HCT116 (cell line): ENCODE measurements around the gene KMO.

Experiments
- CBX3 ChIP-seq: IDR thresholded peaks from 2 replicates; pipeline ENCODE4 v1.6.1; 2012; ENCODE audit warnings: low read depth
- CTCF ChIP-seq, 3 experiments: fragments of 200-600 bp in 1 of 3; sonication (generic) in 1 of 3; IDR thresholded peaks in 2 of 3; conservative IDR thresholded peaks in 1 of 3; 2 replicates each; pipeline ENCODE4 v1.5.1; 2012 to 2017; ENCODE audit warnings: low read depth in 2 of 3, low read length in 2 of 3, antibody characterized with exemption in 1 of 3, borderline replicate concordance in 1 of 3, control low read depth in 1 of 3, mild to moderate bottlenecking in 1 of 3, mixed read lengths in 1 of 3, mixed run types in 1 of 3, moderate library complexity in 1 of 3; ENCODE audit not compliant: insufficient read depth in 1 of 3
- MAX ChIP-seq: IDR thresholded peaks from 2 replicates; pipeline ENCODE4 v1.6.1; 2012
- POLR2AphosphoS5 ChIP-seq: IDR thresholded peaks from 2 replicates; pipeline ENCODE4 v1.6.1; 2011; ENCODE audit warnings: mild to moderate bottlenecking, low read depth, low read length, moderate library complexity
- RAD21 ChIP-seq: IDR thresholded peaks from 2 replicates; pipeline ENCODE4 v1.6.1; 2012; ENCODE audit warnings: low read depth, mild to moderate bottlenecking
- SIN3A ChIP-seq: IDR thresholded peaks from 2 replicates; pipeline ENCODE4 v1.6.1; 2012; ENCODE audit warnings: low read depth
- SP1 ChIP-seq: IDR thresholded peaks from 2 replicates; pipeline ENCODE4 v1.6.1; 2012; ENCODE audit warnings: low read depth
- YY1 ChIP-seq: IDR thresholded peaks from 2 replicates; pipeline ENCODE4 v1.6.1; 2011; ENCODE audit warnings: low read length, low read depth, moderate library complexity, mild to moderate bottlenecking; ENCODE audit not compliant: insufficient replicate concordance; ENCODE audit errors: extremely low read depth
- TF ChIP-seq, protein P1 (sequence below): IDR thresholded peaks from 2 replicates; pipeline ENCODE4 v1.6.1; 2012

GRCh38 chr1:241598249-241598648 is 66.1 kb downstream of the KMO start:
- TF ChIP-seq POLR2AphosphoS5 (no peak), CBX3 (no peak), CTCF (IDR thresholded peaks at IDR 0.05 in 2 of 3, conservative IDR thresholded peaks at IDR 0.05 in 1 of 3; ENCODE audit: borderline replicate concordance in 1 of 3, insufficient read depth in 1 of 3, low read depth in 2 of 3, low read length in 2 of 3) (no peak), SP1 (no peak), SIN3A (no peak), MAX (no peak), RAD21 (no peak), YY1 (no peak)
- TF ChIP-seq, protein P1, sequence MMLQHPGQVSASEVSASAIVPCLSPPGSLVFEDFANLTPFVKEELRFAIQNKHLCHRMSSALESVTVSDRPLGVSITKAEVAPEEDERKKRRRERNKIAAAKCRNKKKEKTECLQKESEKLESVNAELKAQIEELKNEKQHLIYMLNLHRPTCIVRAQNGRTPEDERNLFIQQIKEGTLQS: no peak
